GM21447 (cell line): Measurements from ENCODE around the gene COL11A2.

Experiments
- ATAC-seq: cut with Tn5 transposase; IDR thresholded peaks from one replicate; pipeline ENCODE4 v1.9.1; 2021; ENCODE audit not compliant: unreplicated experiment

Gene COL11A2

GRCh38 chr6:33193619-33194018, 1.4 kb upstream of the COL11A2 start:
- ATAC-seq: no peak

- no peak for ATAC-seq
Measured at GRCh38 chr6:33192671-33193602, 670 bp upstream of the COL11A2 start.

GRCh38 chr6:33191383-33192104, 723 bp downstream of the COL11A2 start:
- no peak for ATAC-seq

- ATAC-seq: no peak
Measured at GRCh38 chr6:33190504-33191107, 1.7 kb downstream of the COL11A2 start.

GRCh38 chr6:33189625-33190448, 2.4 kb downstream of the COL11A2 start:
- ATAC-seq: no peak

GRCh38 chr6:33189164-33189563, 3.1 kb downstream of the COL11A2 start:
- ATAC-seq: no peak

GRCh38 chr6:33187809-33188208, 4.5 kb downstream of the COL11A2 start:
- no peak for ATAC-seq

- ATAC-seq: no peak
Measured at GRCh38 chr6:33185654-33186187, 6.5 kb downstream of the COL11A2 start.

GRCh38 chr6:33185190-33185589, 7.1 kb downstream of the COL11A2 start:
- no peak for ATAC-seq

GRCh38 chr6:33183071-33183683, 9.1 kb downstream of the COL11A2 start:
- no peak for ATAC-seq

GRCh38 chr6:33181141-33181540, 11.1 kb downstream of the COL11A2 start:
- ATAC-seq: no peak

- no peak for ATAC-seq
Measured at GRCh38 chr6:33178755-33179475, 13.4 kb downstream of the COL11A2 start.

GRCh38 chr6:33177552-33178446, 14.5 kb downstream of the COL11A2 start:
- no peak for ATAC-seq

- ATAC-seq: no peak
Measured at GRCh38 chr6:33176906-33177305, 15.4 kb downstream of the COL11A2 start.

GRCh38 chr6:33175436-33176069, 16.7 kb downstream of the COL11A2 start:
- ATAC-seq: no peak

- ATAC-seq: no peak
Measured at GRCh38 chr6:33174784-33175183, 17.5 kb downstream of the COL11A2 start.

- no peak for ATAC-seq
Measured at GRCh38 chr6:33173535-33174180, 18.6 kb downstream of the COL11A2 start.
